ENCODE data around the gene GRAMD2B.

DNA sequence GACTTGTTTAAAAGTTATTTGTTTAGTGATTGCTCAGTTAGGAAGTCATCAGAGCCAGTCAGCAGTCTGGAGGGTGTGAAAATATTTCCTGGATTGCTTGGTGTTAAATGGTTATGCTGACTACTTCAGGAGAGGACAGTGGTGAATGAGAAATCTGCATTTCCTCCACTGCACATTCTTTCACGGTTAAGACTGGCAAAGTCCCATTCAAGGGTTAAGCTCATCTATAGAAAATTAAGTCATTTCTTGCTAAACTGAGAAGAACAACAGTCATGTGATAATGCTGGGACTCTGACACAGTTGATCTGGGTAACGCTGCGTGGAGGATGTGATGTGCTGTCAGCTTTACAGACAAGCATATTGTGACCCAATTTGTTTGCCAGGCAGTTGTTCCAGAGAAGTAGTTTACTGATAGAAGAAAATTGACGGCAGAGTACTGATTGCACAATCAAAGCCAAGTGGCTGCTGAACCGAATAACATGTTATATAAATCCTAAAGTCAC is 80.4 kb downstream of the GRAMD2B start:
- no peak for TF ChIP-seq POLR2AphosphoS5 (IDR thresholded peaks at IDR 0.05; ENCODE audit: low read depth, low read length)
- no peak for TF ChIP-seq CTCF (IDR thresholded peaks at IDR 0.05)
